GM12874 (cell line): Measurements from ENCODE around the gene AGGF1.

Source experiments
- CTCF ChIP-seq: IDR thresholded peaks from 2 replicates; pipeline ENCODE4 v1.5.1; 2011; ENCODE audit warnings: low read depth, mild to moderate bottlenecking, control low read depth, low read length, moderate library complexity; ENCODE audit not compliant: insufficient read depth

AGGF1 gene

GRCh38 chr5:77031891-77032290, 1.7 kb downstream of the AGGF1 start:
- TF ChIP-seq CTCF = no peak

- no peak for TF ChIP-seq CTCF
Measured at GRCh38 chr5:77032635-77033034, 2.4 kb downstream of the AGGF1 start.

- TF ChIP-seq CTCF = no peak
Measured at GRCh38 chr5:77033338-77033737, 3.1 kb downstream of the AGGF1 start.

GRCh38 chr5:77035950-77036349, 5.7 kb downstream of the AGGF1 start:
- no peak for TF ChIP-seq CTCF

- TF ChIP-seq CTCF = no peak
Measured at GRCh38 chr5:77046416-77047073, 16.3 kb downstream of the AGGF1 start.

GRCh38 chr5:77064040-77064439, 33.8 kb downstream of the AGGF1 start:
- TF ChIP-seq CTCF = no peak

- TF ChIP-seq CTCF = no peak
Measured at GRCh38 chr5:77065256-77065655, 35.1 kb downstream of the AGGF1 start.
